Putamen (tissue), 1 donor: ENCODE results near the gene MRGPRX4.

Source experiments
- DNase-seq: peaks from one replicate; pipeline ENCODE4 v3.0.0-alpha.2; 2016; ENCODE audit warnings: low spot score

MRGPRX4 gene

DNA sequence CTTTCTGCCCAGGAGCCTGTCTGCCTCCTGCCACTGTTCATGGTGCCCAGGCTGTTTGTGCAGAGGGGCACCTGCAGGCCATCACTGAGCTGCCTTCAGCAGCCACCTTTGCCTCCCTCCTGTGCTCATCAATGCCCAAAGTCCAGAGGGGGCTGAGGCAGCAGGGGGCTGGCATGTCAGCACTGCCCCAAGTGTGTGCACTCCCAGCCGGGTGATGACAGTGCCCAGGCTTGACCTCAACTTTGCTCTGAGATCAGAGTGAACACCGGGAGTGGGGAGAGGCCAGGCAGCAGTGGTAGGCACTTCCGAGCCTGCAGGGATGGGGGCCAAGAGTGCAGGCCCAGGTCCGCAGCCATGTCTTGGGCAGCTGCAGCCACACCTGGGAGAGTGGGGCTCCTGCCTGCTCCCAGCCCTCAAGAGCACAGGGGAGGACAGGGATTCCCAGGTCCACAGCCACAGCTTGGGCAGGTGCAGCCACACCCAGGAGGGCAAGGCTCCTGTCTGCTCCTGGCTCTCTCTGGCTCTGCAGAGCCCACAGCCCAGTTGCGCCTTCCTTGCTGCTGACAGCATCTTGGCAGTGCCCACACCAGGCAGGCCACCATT is 48.7 kb downstream of the MRGPRX4 start:
- DNase-seq, result no peak

GRCh38 chr11:18222814-18223421 is 50.3 kb downstream of the MRGPRX4 start:
- DNase-seq, result no peak
